ENCODE measurements around the gene EEFSEC. TPM values are rescaled to one million over a fixed set of nuclear protein-coding genes. Genes with fewer than 3 reads are reported as not detected.

EEFSEC gene
- total and polyA plus RNA-seq, 2 of the 8 experiments (the other 6 are each of a cell fraction or from before 2014, with no cell fraction given): 13.1 to 19.8 TPM

DNA sequence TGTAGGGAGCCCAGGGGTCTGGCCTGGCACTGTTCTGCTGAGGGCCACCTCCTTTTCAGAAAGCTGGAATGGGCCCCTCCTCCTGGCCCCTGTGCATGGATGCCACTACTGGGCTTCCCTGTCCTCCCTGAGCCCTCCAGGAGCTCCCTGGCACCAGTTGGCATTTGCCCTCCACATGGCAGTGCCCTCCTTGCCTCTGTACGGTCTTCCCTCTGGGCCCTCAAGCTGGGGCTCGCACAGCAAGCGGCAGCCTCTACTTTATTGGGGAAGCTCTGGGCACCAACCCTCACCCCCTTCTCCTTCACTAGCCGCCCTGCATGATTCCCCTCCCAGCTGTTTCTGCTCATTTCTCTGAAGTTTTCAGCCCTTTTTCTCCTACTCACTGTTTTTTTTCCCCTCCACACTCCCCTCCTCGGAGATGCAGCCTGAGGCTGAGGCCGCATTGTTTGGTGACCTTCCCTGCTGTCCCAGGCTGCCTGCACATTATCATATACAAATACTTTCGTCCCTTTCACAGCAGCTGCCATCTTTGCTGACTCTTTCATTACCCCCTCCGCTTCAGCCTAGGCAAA lies 127.3 kb downstream of the EEFSEC start (continued):
- TF ChIP-seq, protein P1, sequence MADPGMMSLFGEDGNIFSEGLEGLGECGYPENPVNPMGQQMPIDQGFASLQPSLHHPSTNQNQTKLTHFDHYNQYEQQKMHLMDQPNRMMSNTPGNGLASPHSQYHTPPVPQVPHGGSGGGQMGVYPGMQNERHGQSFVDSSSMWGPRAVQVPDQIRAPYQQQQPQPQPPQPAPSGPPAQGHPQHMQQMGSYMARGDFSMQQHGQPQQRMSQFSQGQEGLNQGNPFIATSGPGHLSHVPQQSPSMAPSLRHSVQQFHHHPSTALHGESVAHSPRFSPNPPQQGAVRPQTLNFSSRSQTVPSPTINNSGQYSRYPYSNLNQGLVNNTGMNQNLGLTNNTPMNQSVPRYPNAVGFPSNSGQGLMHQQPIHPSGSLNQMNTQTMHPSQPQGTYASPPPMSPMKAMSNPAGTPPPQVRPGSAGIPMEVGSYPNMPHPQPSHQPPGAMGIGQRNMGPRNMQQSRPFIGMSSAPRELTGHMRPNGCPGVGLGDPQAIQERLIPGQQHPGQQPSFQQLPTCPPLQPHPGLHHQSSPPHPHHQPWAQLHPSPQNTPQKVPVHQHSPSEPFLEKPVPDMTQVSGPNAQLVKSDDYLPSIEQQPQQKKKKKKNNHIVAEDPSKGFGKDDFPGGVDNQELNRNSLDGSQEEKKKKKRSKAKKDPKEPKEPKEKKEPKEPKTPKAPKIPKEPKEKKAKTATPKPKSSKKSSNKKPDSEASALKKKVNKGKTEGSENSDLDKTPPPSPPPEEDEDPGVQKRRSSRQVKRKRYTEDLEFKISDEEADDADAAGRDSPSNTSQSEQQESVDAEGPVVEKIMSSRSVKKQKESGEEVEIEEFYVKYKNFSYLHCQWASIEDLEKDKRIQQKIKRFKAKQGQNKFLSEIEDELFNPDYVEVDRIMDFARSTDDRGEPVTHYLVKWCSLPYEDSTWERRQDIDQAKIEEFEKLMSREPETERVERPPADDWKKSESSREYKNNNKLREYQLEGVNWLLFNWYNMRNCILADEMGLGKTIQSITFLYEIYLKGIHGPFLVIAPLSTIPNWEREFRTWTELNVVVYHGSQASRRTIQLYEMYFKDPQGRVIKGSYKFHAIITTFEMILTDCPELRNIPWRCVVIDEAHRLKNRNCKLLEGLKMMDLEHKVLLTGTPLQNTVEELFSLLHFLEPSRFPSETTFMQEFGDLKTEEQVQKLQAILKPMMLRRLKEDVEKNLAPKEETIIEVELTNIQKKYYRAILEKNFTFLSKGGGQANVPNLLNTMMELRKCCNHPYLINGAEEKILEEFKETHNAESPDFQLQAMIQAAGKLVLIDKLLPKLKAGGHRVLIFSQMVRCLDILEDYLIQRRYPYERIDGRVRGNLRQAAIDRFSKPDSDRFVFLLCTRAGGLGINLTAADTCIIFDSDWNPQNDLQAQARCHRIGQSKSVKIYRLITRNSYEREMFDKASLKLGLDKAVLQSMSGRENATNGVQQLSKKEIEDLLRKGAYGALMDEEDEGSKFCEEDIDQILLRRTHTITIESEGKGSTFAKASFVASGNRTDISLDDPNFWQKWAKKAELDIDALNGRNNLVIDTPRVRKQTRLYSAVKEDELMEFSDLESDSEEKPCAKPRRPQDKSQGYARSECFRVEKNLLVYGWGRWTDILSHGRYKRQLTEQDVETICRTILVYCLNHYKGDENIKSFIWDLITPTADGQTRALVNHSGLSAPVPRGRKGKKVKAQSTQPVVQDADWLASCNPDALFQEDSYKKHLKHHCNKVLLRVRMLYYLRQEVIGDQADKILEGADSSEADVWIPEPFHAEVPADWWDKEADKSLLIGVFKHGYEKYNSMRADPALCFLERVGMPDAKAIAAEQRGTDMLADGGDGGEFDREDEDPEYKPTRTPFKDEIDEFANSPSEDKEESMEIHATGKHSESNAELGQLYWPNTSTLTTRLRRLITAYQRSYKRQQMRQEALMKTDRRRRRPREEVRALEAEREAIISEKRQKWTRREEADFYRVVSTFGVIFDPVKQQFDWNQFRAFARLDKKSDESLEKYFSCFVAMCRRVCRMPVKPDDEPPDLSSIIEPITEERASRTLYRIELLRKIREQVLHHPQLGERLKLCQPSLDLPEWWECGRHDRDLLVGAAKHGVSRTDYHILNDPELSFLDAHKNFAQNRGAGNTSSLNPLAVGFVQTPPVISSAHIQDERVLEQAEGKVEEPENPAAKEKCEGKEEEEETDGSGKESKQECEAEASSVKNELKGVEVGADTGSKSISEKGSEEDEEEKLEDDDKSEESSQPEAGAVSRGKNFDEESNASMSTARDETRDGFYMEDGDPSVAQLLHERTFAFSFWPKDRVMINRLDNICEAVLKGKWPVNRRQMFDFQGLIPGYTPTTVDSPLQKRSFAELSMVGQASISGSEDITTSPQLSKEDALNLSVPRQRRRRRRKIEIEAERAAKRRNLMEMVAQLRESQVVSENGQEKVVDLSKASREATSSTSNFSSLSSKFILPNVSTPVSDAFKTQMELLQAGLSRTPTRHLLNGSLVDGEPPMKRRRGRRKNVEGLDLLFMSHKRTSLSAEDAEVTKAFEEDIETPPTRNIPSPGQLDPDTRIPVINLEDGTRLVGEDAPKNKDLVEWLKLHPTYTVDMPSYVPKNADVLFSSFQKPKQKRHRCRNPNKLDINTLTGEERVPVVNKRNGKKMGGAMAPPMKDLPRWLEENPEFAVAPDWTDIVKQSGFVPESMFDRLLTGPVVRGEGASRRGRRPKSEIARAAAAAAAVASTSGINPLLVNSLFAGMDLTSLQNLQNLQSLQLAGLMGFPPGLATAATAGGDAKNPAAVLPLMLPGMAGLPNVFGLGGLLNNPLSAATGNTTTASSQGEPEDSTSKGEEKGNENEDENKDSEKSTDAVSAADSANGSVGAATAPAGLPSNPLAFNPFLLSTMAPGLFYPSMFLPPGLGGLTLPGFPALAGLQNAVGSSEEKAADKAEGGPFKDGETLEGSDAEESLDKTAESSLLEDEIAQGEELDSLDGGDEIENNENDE (IDR thresholded peaks at IDR 0.05; ENCODE audit: insufficient replicate concordance, low read length): no peak
- TF ChIP-seq FOSL1 (IDR thresholded peaks at IDR 0.05; ENCODE audit: insufficient read depth, low read depth, low read length) (no peak), SP1 (IDR thresholded peaks at IDR 0.05; ENCODE audit: low read depth, low read length) (no peak), SP2 (IDR thresholded peaks at IDR 0.05; ENCODE audit: low read length) (no peak), KDM4A (IDR thresholded peaks at IDR 0.05; ENCODE audit: low read depth, low read length, severe bottlenecking) (no peak), JUN (IDR thresholded peaks at IDR 0.05; ENCODE audit: low read depth, low read length) (no peak), POU5F1 (IDR thresholded peaks at IDR 0.05; ENCODE audit: low read depth, low read length) (no peak)
- TF ChIP-seq, protein P2, sequence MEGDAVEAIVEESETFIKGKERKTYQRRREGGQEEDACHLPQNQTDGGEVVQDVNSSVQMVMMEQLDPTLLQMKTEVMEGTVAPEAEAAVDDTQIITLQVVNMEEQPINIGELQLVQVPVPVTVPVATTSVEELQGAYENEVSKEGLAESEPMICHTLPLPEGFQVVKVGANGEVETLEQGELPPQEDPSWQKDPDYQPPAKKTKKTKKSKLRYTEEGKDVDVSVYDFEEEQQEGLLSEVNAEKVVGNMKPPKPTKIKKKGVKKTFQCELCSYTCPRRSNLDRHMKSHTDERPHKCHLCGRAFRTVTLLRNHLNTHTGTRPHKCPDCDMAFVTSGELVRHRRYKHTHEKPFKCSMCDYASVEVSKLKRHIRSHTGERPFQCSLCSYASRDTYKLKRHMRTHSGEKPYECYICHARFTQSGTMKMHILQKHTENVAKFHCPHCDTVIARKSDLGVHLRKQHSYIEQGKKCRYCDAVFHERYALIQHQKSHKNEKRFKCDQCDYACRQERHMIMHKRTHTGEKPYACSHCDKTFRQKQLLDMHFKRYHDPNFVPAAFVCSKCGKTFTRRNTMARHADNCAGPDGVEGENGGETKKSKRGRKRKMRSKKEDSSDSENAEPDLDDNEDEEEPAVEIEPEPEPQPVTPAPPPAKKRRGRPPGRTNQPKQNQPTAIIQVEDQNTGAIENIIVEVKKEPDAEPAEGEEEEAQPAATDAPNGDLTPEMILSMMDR (IDR thresholded peaks at IDR 0.05; ENCODE audit: control extremely low read depth in 1 of 3, insufficient read depth in 1 of 3, low read depth in 1 of 3, low read length in 3 of 3): no peak
